Measurements from ENCODE around the gene HBG2.
A peak's percentile ranks its signal among the peaks of the same experiment; 100 is the strongest.

HBG2 gene

DNA sequence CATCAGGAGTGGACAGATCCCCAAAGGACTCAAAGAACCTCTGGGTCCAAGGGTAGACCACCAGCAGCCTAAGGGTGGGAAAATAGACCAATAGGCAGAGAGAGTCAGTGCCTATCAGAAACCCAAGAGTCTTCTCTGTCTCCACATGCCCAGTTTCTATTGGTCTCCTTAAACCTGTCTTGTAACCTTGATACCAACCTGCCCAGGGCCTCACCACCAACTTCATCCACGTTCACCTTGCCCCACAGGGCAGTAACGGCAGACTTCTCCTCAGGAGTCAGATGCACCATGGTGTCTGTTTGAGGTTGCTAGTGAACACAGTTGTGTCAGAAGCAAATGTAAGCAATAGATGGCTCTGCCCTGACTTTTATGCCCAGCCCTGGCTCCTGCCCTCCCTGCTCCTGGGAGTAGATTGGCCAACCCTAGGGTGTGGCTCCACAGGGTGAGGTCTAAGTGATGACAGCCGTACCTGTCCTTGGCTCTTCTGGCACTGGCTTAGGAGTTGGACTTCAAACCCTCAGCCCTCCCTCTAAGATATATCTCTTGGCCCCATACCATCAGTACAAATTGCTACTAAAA is 27.8 kb downstream of the HBG2 start, which contains the start of gene HBB:
Gene HBB (minus strand): TSS at position 340 of the 579 bp plus-strand sequence. CDS start 50 bp downstream, at position 290.
- DNase-seq: peak; percentile 15

DNA sequence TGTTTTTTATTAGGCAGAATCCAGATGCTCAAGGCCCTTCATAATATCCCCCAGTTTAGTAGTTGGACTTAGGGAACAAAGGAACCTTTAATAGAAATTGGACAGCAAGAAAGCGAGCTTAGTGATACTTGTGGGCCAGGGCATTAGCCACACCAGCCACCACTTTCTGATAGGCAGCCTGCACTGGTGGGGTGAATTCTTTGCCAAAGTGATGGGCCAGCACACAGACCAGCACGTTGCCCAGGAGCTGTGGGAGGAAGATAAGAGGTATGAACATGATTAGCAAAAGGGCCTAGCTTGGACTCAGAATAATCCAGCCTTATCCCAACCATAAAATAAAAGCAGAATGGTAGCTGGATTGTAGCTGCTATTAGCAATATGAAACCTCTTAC is 29.1 kb downstream of the HBG2 start:
- DNase-seq: no peak

DNA sequence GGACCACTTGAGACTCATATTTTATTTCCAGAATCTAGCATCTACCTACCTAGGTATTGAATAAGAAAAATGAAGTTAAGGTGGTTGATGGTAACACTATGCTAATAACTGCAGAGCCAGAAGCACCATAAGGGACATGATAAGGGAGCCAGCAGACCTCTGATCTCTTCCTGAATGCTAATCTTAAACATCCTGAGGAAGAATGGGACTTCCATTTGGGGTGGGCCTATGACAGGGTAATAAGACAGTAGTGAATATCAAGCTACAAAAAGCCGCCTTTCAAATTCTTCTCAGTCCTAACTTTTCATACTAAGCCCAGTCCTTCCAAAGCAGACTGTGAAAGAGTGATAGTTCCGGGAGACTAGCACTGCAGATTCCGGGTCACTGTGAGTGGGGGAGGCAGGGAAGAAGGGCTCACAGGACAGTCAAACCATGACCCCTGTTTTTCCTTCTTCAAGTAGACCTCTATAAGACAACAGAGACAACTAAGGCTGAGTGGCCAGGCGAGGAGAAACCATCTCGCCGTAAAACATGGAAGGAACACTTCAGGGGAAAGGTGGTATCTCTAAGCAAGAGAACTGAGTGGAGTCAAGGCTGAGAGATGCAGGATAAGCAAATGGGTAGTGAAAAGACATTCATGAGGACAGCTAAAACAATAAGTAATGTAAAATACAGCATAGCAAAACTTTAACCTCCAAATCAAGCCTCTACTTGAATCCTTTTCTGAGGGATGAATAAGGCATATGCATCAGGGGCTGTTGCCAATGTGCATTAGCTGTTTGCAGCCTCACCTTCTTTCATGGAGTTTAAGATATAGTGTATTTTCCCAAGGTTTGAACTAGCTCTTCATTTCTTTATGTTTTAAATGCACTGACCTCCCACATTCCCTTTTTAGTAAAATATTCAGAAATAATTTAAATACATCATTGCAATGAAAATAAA is 29.8 kb downstream of the HBG2 start:
- no peak for DNase-seq

DNA sequence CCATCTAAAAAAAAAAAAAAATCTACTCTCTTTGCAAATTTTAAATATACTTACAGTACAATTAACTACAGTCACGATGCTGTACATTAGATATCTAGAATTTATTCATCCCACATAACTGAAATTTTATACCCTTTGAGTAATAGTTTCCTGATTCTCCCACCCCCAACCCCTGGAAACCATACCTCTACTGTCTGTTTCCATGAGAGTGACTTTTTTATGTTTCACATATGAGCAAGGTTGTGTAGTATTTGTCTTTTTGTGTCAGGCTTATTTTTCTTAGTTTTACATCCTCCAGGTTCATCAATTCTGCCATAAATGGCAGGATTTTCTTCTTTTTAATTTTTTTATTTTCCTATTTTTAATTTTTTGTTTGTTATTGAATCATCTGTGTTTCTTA is 30.9 kb downstream of the HBG2 start:
- DNase-seq: no peak

DNA sequence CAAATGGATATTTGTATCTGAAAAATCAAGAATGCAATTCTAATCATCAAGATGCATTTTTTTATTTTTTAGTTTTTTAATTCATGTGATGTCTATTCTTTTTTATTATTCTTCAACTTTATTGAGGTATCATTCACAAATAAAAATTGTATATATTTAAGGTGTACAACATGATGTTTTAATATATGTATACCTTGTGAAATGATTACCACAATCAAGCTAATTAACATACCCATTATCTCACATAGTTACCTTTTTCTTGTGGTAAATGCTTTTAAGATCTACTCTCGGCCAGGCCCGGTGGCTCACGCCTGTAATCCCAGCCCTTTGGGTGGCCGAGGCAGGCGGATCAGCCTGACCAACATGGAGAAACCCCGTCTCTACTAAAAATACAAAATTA is 31.4 kb downstream of the HBG2 start:
- no peak for DNase-seq

DNA sequence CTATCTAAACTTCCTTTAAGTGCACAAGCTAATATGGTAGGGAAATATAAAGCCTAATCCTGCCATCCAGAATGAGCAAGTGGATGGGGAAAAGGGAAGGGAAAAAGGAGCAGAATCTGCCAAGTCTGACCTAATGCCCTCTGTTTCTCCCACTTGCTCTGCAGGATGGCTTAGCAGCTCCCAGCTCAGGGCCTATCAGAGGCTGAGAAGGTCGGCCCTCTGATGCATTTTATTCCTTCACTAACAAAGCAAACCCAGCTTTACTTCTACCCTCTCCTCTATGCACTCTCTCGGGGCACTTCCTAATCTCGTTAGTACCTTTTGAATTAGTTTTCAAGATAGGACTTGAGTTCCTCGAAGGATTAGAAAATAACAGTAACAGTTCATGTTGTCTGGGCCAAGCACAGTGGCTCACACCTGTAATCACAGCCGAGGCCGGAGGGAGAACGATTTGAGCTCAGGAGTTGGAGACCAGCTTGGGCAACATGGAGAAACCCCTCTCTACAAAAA is 44.1 kb downstream of the HBG2 start:
- DNase-seq: no peak

DNA sequence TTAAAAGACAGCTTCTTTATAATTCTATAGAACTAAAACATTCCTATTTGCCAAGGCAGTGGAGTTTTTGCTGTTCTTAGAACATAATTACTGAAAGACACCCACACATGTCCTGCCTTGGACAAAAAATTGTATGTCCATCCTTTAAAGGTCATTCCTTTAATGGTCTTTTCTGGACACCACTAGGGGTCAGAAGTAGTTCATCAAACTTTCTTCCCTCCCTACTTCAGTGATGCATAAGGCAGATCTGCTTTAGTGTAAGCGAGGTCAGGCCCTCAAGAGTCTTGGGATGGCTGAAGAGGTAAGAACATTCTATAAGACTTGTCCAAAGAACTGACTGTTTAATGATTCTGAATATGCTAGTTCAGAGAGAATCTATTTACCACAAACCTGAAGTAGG is 49.8 kb downstream of the HBG2 start:
- DNase-seq: no peak

DNA sequence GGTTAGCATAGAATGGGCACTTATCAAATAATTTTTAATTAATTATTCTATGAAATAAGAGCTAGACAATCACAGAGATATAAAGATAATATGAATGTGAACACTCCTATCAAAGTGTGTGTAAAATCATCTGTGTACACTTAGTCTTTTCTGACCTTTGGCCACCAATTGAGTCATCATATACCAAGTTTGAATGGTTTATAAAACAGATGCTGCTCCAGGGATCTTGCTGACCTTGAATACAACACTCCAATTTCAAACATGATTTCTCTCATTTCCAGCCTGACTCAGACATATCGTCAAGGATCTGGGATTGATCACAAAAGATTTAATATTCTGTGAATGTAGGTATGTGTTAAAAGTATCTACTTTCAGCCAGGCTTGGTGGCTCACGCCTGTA is 51.2 kb downstream of the HBG2 start:
- DNase-seq: no peak
